Measurements from ENCODE around the gene STEAP2.

- TF ChIP-seq, protein P1, sequence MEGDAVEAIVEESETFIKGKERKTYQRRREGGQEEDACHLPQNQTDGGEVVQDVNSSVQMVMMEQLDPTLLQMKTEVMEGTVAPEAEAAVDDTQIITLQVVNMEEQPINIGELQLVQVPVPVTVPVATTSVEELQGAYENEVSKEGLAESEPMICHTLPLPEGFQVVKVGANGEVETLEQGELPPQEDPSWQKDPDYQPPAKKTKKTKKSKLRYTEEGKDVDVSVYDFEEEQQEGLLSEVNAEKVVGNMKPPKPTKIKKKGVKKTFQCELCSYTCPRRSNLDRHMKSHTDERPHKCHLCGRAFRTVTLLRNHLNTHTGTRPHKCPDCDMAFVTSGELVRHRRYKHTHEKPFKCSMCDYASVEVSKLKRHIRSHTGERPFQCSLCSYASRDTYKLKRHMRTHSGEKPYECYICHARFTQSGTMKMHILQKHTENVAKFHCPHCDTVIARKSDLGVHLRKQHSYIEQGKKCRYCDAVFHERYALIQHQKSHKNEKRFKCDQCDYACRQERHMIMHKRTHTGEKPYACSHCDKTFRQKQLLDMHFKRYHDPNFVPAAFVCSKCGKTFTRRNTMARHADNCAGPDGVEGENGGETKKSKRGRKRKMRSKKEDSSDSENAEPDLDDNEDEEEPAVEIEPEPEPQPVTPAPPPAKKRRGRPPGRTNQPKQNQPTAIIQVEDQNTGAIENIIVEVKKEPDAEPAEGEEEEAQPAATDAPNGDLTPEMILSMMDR (IDR thresholded peaks at IDR 0.05) = no peak
- TF ChIP-seq EP300 (IDR thresholded peaks at IDR 0.05) (no peak), POLR2AphosphoS5 (IDR thresholded peaks at IDR 0.05) (no peak)
These were observed 559 bp upstream of the STEAP2 start for GRCh38 chr7:90210981-90211380.

Measured in esophagus muscularis mucosa (tissue), 4 donors.